NCI-H2081 (cell line): ENCODE measurements around the gene ZNF202.
A peak's percentile ranks its signal among the peaks of the same experiment; 100 is the strongest.
"Not testable (repeated sequence)": the region's sequence is repeated elsewhere in the genome, so short reads cannot be mapped to it uniquely, and the experiment has no call there.

Source experiments
- DNase-seq, 2 experiments: peaks; one replicate each; lab custom pipeline; 2025; lab: John Stamatoyannopoulos, UW

ZNF202 gene

DNA sequence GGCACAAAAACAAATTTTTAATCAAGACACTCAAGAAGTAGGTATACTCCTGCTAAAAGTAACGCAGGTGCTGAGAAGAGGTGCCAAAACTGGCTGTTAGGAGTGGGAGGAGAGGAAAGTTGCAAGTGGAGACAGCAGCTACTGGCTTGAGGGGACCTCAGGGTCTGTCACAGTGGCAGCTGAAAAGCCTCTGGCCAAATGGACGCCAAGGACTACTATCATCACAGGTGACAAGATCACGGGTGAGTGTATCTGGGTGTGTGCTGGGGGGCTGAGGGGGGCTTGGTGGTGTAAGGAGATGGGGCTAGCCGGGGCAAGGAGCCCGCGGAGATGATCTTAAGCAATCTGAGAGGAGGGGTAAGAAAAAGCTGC is 687 bp downstream of the ZNF202 start:
- DNase-seq = no peak

DNA sequence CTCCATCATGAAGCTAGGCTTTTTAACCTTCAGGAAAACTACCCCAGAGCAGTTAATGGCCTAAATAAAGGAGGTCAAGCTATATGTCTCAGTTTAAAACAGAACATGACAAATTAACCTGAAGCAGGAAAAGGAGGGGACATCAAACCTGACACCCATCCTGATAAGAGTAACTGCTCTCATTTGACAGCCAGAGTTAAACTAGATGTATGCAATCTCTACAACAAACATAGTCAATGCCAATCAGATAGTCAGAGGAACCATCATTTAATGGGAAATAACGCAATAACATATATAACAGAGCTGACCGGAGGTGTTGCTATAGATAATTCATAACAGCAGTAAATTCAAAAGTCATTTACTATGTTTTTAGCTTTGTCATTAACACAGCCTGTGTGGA is 3.1 kb downstream of the ZNF202 start:
- no peak for DNase-seq

- no peak for DNase-seq
Measured at GRCh38 chr11:123736769-123737168, 4.7 kb downstream of the ZNF202 start.

DNA sequence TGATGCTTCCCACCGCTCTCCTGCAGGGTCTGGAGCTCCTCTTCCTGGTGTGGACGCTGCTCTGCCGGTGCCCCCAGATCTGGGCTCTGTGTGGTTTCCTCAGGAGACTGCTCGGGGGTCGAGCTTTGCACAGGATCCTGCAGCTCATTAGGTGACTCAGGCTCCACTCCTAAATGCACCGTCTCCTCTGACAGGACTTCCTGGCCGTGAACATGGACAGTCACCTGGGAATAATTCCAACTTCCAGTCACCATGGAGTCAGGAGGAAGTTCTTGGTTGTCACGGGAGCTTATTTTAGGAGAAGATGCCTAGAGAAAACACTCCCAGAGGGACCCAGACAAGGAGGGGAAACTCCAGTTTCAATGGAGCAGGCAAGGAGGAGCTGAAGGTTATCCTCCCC is 11.9 kb downstream of the ZNF202 start:
- DNase-seq = no peak

DNA sequence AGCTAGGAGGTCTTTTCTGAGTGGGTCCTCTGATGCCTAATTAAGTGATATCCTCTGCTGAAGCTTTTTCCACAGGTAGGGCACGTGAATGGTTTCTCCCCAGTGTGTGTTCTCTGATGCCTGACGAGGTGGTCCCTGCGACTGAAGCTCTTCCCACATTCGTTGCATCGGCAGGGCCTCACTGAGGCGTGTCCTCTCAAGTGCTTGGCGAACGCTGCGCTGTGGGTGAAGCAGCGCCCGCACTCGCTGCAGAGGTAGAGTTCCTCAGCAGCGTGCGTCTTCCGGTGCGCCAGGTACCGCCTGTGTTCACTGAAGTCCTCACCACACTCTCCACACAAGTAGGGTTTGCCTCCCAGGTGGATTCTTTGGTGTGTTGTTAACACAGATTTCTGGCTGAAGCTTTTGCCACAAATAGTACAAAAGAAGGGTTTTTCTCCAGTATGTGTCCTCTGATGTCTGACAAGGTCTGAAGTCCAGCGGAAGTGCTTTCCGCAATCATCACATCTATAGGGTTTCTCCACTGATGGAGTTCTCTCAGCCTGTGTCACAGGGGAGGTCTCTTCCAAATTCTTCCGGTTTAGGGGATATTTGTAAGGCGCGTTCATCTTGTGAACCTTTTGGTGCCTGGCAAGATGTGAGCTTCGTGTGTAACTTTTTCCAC is 15.3 kb downstream of the ZNF202 start:
- DNase-seq = no peak

GRCh38 chr11:123719452-123719851 is 22.0 kb downstream of the ZNF202 start:
- no peak for DNase-seq

DNA sequence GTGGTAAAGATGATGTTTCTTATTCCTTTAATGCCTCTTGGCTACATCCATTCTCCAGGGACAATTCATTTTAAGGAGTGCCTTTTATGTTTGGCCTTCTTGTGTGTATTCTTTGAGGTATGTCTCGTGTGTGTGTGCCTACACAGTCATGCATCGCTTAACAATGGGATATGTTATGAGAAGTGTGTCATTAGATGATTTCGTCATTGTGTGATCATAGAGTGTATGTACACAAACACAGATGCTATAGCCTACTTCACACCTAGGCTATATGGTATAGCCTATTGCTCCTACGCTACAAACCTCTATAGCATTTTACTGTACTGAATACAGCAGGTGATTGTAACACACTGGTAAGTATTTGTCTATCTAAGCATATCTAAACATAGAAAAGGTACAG is 23.0 kb downstream of the ZNF202 start:
- DNase-seq = no peak

- no peak for DNase-seq
Measured at GRCh38 chr11:123718063-123718462, 23.4 kb downstream of the ZNF202 start.

DNA sequence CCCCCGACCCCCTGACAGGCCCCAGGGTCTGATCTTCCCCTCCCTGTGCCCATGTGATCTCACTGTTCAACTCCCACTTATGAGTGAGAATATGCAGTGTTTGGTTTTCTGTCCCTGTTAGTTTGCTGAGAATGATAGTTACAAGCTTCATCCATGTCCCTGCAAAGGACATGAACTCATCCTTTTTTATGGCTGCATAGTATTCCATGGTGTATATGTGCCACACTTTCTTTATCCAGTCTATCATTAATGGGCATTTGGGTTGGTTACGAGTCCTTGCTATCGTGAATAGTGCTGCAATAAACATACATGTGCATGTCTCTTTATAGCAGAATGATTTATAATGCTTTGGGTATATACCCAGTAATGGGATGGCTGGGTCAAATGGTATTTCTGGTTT is 28.8 kb downstream of the ZNF202 start:
- DNase-seq = not testable (repeated sequence)

- DNase-seq = peak; percentile 60 to 79
Measured at GRCh38 chr11:123707606-123708205, 33.8 kb downstream of the ZNF202 start.

- DNase-seq = no peak
Measured at GRCh38 chr11:123707206-123707605, 34.3 kb downstream of the ZNF202 start.

DNA sequence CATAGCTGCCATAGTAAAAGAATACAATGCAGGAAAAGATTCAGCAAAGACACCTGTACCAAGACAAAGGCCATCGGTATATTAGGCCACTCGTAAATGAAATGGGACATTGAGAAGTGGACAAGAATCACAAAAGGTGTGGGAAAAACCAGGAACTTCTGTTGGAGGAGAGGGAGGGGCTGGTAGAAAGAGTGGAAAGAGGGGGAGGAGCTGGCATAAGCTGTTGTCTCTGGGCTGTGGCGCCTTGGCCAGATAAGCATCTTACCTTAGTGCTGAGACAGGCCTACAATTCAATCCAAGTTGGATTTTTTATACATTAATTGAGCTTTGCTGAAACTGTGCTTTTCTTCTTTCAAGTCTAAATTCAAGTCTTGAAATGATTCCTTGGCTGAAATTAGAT is 37.1 kb downstream of the ZNF202 start:
- no peak for DNase-seq

- no peak for DNase-seq
Measured at GRCh38 chr11:123702696-123703095, 38.8 kb downstream of the ZNF202 start.

DNA sequence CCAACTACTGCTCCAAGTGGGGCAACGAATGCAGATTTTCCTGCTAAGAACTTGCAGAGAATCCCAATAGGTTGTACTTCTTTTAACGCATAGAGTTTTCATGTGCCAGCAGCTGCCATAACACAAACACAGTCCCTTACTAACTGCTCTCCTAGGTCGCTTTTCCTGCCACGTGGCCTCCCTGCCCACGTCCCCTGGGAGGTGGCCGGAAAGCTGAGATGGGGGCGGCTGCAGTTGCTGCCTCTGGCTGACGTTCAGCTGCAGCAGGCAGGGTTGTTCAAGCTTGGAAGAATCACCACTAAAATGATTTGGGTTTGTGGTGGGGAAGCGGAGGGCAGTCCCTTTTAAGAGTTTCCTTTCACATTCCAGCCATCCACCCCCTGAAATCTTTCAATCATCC is 39.3 kb downstream of the ZNF202 start:
- no peak for DNase-seq

GRCh38 chr11:123700772-123701171 is 40.7 kb downstream of the ZNF202 start:
- no peak for DNase-seq

GRCh38 chr11:123698546-123699127 is 42.8 kb downstream of the ZNF202 start:
- no peak for DNase-seq

- no peak for DNase-seq
Measured at GRCh38 chr11:123696183-123696582, 45.3 kb downstream of the ZNF202 start.

DNA sequence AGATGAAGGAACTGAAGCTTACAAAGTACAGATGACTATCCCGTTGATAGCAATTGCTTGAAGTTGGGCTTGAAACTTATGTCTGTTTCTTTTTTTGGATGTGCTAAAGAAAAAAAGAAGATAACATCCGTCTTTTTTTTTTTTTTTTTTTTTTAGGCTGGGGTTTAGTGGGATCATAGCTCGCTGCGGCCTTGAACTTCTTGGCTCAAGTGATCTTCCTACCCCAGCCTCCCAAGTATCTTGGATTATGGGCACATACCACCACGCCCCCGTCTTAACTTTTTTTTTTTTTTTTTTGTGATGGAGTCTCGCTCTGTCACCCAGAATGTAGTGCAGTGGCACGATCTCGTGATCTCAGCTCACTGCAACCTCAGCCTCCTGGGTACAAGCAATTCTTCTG is 46.2 kb downstream of the ZNF202 start:
- no peak for DNase-seq

DNA sequence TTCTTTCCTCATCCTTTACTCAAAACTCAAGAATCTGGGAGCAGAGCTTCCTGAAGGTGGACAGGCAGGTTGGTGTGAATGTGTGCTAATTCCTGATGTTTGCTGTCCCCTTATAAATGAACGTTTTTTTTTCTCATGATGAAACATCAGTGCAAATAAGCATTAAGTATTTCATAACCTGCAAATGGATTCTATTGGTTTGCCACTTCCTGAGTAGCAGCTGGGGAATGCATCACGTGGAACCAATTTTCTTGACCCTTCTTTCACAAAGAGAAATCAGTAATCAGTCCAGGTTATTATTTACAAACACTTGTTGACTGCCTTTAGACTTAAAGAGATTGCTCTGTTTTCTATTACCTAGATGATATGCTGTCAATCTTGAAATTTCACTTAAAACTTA is 46.9 kb downstream of the ZNF202 start:
- no peak for DNase-seq

GRCh38 chr11:123692961-123693360 is 48.5 kb downstream of the ZNF202 start:
- no peak for DNase-seq

DNA sequence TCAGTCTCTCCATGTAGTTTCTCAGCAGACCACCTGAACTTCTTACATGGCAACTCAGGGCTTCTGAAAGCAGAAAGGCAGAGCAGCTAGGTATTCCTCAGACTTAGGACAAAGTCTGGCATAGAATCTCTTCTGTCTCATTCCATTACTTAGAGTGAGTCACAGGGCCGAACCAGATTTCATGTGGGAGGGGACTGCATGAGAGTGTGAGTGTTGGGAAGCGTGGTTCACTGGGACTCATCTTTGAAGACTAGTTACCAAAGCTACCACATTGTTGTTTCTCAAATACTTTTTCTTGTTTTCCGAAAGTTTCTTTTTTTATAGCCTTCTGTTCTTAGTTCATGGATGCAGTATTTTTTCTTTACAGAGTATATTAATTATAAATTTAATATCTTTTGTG is 51.0 kb downstream of the ZNF202 start:
- DNase-seq = no peak

- no peak for DNase-seq
Measured at GRCh38 chr11:123684601-123685000, 56.9 kb downstream of the ZNF202 start.

GRCh38 chr11:123683428-123684170 is 57.9 kb downstream of the ZNF202 start:
- DNase-seq = no peak
